A549 (cell line): ENCODE measurements around the gene ST8SIA1. TPM values are rescaled to one million over a fixed set of nuclear protein-coding genes. Genes with fewer than 3 reads are reported as not detected.

Source experiments
- ATAC-seq, 2 experiments: fragments of 200-7000 bp in 1 of 2; fragments of >200 bp in 1 of 2; cut with Nextera tagmentation in 1 of 2; cut with Tn5 transposase in 1 of 2; 3 replicates each; pipeline versions ENCODE4 v1.8.0 to v1.9.1; 2018 to 2020; ENCODE audit warnings: mild to moderate bottlenecking in 1 of 2, moderate library complexity in 1 of 2
- CTCF ChIA-PET: fragments of 300-600 bp; sonication (Branson Sonifier 250); formaldehyde crosslinking; extraction: SDS; loops from one replicate; lab custom pipeline; 2021; ENCODE audit warnings: antibody characterized with exemption, inconsistent platforms; lab: Yijun Ruan, JAX
- POLR2A ChIA-PET: fragments of 350-600 bp; formaldehyde crosslinking; extraction: SDS; loops from one replicate; lab custom pipeline; 2021; ENCODE audit warnings: antibody characterized with exemption, inconsistent platforms; lab: Yijun Ruan, JAX
- DNase-seq, 2 experiments: peaks; one replicate each; pipeline versions ENCODE4 v3.0.0 to v3.0.0-alpha.2; 2011 to 2016; ENCODE audit warnings: low read depth in 1 of 2, low spot score in 1 of 2
- FAIRE-seq: peaks from 2 replicates; lab custom pipeline; 2011; peaks lifted over from hg19 to GRCh38; lab: Jason Lieb, UNC
- H3K27ac ChIP-seq, 2 experiments: fragments of >200 bp; sonication (Bioruptor Twin); formaldehyde crosslinking; 3 replicates each; pipeline ENCODE4 v1.5.1; 2016 to 2017
- H3K4me1 ChIP-seq: fragments of >200 bp; sonication (Bioruptor Twin); formaldehyde crosslinking; 3 replicates; pipeline ENCODE4 v1.6.1; 2016
- H3K4me2 ChIP-seq: fragments of >200 bp; sonication (Bioruptor Twin); formaldehyde crosslinking; 3 replicates; pipeline ENCODE4 v1.6.1; 2016
- H3K4me3 ChIP-seq: fragments of >200 bp; sonication (Bioruptor Twin); formaldehyde crosslinking; 3 replicates; pipeline ENCODE4 v1.5.1; 2016
- H3K9me3 ChIP-seq: fragments of >200 bp; sonication (Bioruptor Twin); formaldehyde crosslinking; 3 replicates; pipeline ENCODE4 v1.6.1; 2016
- BHLHE40 ChIP-seq: IDR thresholded peaks from 2 replicates; pipeline ENCODE4 v1.6.1; 2012; ENCODE audit warnings: low read depth, low read length, inconsistent platforms
- CBX8 ChIP-seq: fragments of 200-600 bp; sonication (generic); IDR thresholded peaks from 2 replicates; pipeline ENCODE4 v1.6.1; 2016
- CEBPB ChIP-seq, 2 experiments: fragments of >200 bp in 1 of 2; sonication (Bioruptor Twin) in 1 of 2; formaldehyde crosslinking in 1 of 2; IDR thresholded peaks; 2 replicates each; pipeline ENCODE4 v1.6.1; 2012 to 2016
- EHF ChIP-seq: fragments of 250-450 bp; sonication (Bioruptor Pico); IDR thresholded peaks from 2 replicates; pipeline ENCODE4 v1.5.0; 2020; ENCODE audit warnings: mild to moderate bottlenecking
- EHMT2 ChIP-seq: fragments of 200-600 bp; sonication (generic); IDR thresholded peaks from 2 replicates; pipeline ENCODE4 v1.6.1; 2016; ENCODE audit warnings: antibody characterized with exemption, low read depth, mild to moderate bottlenecking, moderate library complexity
- EP300 ChIP-seq, 2 experiments: fragments of >200 bp; sonication (Bioruptor Twin); formaldehyde crosslinking; IDR thresholded peaks; 2 replicates in 1 of 2; 3 replicates in 1 of 2; pipeline ENCODE4 v1.6.1; 2016 to 2017
- FOSL2 ChIP-seq, 2 experiments: fragments of 450-650 bp in 1 of 2; fragments of >200 bp in 1 of 2; sonication (Bioruptor Twin) in 1 of 2; formaldehyde crosslinking; IDR thresholded peaks; 2 replicates each; pipeline versions ENCODE4 v1.5.0 to v1.6.1; 2016 to 2020; ENCODE audit warnings: mild to moderate bottlenecking in 1 of 2, moderate library complexity in 1 of 2
- FOXS1 ChIP-seq: fragments of 250-450 bp; sonication (Bioruptor Pico); IDR thresholded peaks from 2 replicates; pipeline ENCODE4 v1.5.0; 2020; ENCODE audit warnings: mild to moderate bottlenecking, moderate library complexity
- HDAC2 ChIP-seq: fragments of 200-600 bp; sonication (generic); IDR thresholded peaks from 2 replicates; pipeline ENCODE4 v1.6.1; 2016
- HES2 ChIP-seq: fragments of >200 bp; sonication (Bioruptor Twin); formaldehyde crosslinking; IDR thresholded peaks from 2 replicates; pipeline ENCODE4 v1.6.1; 2016
- HOXA7 ChIP-seq: fragments of 250-450 bp; sonication (Bioruptor Pico); IDR thresholded peaks from 2 replicates; pipeline ENCODE4 v1.5.0; 2020; ENCODE audit warnings: mild to moderate bottlenecking, moderate library complexity
- JUN ChIP-seq, 2 experiments: fragments of >200 bp; sonication (Bioruptor Twin); formaldehyde crosslinking; IDR thresholded peaks; 2 replicates in 1 of 2; 3 replicates in 1 of 2; pipeline ENCODE4 v1.6.1; 2016 to 2017
- KDM5A ChIP-seq: fragments of 200-600 bp; sonication (generic); IDR thresholded peaks from 2 replicates; pipeline ENCODE4 v1.6.1; 2016; ENCODE audit warnings: antibody characterized with exemption, mild to moderate bottlenecking
- MYC ChIP-seq: IDR thresholded peaks from 2 replicates; pipeline ENCODE4 v1.6.1; 2012; ENCODE audit warnings: mild to moderate bottlenecking, inconsistent platforms, low read length, improper control_type of control experiment, borderline replicate concordance
- NPAS2 ChIP-seq: fragments of 250-450 bp; sonication (Bioruptor Pico); IDR thresholded peaks from 2 replicates; pipeline ENCODE4 v1.8.0; 2022; ENCODE audit warnings: mild to moderate bottlenecking, moderate library complexity, borderline replicate concordance
- POLR2AphosphoS2 ChIP-seq: conservative IDR thresholded peaks from 2 replicates; pipeline ENCODE4 v1.6.1; 2012; ENCODE audit warnings: low read length, improper control_type of control experiment, inconsistent platforms
- RCOR1 ChIP-seq: fragments of 150-350 bp; IDR thresholded peaks from 2 replicates; pipeline ENCODE4 v1.6.1; 2014; ENCODE audit warnings: antibody characterized with exemption, low read length, low read depth
- RFX5 ChIP-seq: fragments of 450-650 bp; IDR thresholded peaks from 2 replicates; pipeline ENCODE4 v1.7.1; 2014; ENCODE audit warnings: antibody characterized with exemption, mild to moderate bottlenecking, moderate library complexity
- TFCP2L1 ChIP-seq: fragments of 250-450 bp; sonication (Bioruptor Pico); IDR thresholded peaks from 2 replicates; pipeline ENCODE4 v1.5.0; 2021; ENCODE audit warnings: mild to moderate bottlenecking
- TP53 ChIP-seq: fragments of 250-450 bp; sonication (Bioruptor Pico); IDR thresholded peaks from 2 replicates; pipeline ENCODE4 v1.5.0; 2021; ENCODE audit warnings: mild to moderate bottlenecking, moderate library complexity
- ZFP36 ChIP-seq: fragments of 450-650 bp; IDR thresholded peaks from 2 replicates; pipeline ENCODE4 v1.6.1; 2014; ENCODE audit warnings: borderline replicate concordance; ENCODE audit not compliant: partially characterized antibody
- WGBS: methylation state at CpG from one replicate; pipeline ENCODE4 v1.1.6; 2017; ENCODE audit errors: missing lambda C conversion rate; 5-methylcytosine and 5-hydroxymethylcytosine counted together
- polyA plus RNA-seq, 4 experiments: library from polyadenylated mRNA; depleted of rRNA in 3 of 4; stranded (reverse); fragments of >200 nt; fragmentation: RNase III in 1 of 4; extraction: RNeasy Plus Mini Kit Qiagen cat#74134 plus additional on column Dnase treatment in 1 of 4; gene quantifications; 2 replicates in 3 of 4; 3 replicates in 1 of 4; pipeline ENCODE4 v1.2.3, GENCODE V29; 2011 to 2017
- TF ChIP-seq, protein P1 (sequence below): fragments of >200 bp; sonication (Bioruptor Twin); formaldehyde crosslinking; IDR thresholded peaks from 3 replicates; pipeline ENCODE4 v1.5.1; 2016
- TF ChIP-seq, protein P2 (sequence below): fragments of 200-600 bp; sonication (generic); IDR thresholded peaks from 2 replicates; pipeline ENCODE4 v1.6.1; 2016; ENCODE audit warnings: antibody characterized with exemption, mild to moderate bottlenecking, moderate library complexity
- TF ChIP-seq, protein P3 (sequence below): IDR thresholded peaks from 2 replicates; pipeline ENCODE4 v1.6.1; 2012

Gene ST8SIA1
- polyA plus RNA-seq, 2 of the 4 experiments (the other 2 are of a cell fraction) = 0.41 to 1.1 TPM

GRCh38 chr12:22255097-22255496, 79.4 kb downstream of the ST8SIA1 start (continued):
- TF ChIP-seq, protein P1, sequence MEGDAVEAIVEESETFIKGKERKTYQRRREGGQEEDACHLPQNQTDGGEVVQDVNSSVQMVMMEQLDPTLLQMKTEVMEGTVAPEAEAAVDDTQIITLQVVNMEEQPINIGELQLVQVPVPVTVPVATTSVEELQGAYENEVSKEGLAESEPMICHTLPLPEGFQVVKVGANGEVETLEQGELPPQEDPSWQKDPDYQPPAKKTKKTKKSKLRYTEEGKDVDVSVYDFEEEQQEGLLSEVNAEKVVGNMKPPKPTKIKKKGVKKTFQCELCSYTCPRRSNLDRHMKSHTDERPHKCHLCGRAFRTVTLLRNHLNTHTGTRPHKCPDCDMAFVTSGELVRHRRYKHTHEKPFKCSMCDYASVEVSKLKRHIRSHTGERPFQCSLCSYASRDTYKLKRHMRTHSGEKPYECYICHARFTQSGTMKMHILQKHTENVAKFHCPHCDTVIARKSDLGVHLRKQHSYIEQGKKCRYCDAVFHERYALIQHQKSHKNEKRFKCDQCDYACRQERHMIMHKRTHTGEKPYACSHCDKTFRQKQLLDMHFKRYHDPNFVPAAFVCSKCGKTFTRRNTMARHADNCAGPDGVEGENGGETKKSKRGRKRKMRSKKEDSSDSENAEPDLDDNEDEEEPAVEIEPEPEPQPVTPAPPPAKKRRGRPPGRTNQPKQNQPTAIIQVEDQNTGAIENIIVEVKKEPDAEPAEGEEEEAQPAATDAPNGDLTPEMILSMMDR = no peak
- TF ChIP-seq EHMT2 (no peak), FOXS1 (CRISPR knock-in tag) (no peak)

DNA sequence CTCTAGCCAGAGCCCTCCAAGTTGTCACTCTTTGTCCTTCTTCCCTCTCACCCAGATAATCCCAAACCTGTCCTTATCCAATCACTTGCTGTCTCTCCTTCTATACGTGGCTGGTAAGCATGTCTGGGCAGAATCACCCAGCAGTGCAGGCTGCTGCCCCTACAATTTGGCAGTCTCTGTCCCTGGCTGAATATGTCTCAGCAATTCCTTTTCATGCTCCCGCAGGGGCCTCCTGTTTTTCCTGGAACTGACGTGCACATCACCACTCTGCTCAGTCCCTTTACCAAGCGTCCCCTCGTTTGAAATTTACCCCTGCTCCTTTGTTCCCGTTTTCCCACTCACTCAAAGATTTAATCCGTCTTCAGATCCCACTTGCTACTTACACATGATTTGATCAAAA, 80.0 kb downstream of the ST8SIA1 start:
- H3K4me2 ChIP-seq = no peak overlapping the region
- no peak overlapping the region for H3K27ac ChIP-seq
- FAIRE-seq = no peak
- no peak for DNase-seq
- 35% methylated on average over 7 of the region's 7 CpGs for WGBS
- H3K9me3 ChIP-seq = no peaks in the 10 kb centered on the region
- POLR2A ChIA-PET = no interaction called here
- ATAC-seq = no peak
- H3K4me3 ChIP-seq = no peak overlapping the region
- H3K4me1 ChIP-seq = no peaks in the 10 kb centered on the region
- TF ChIP-seq EP300 (IDR thresholded peaks at IDR 0.05) = no peak
- TF ChIP-seq KDM5A = no peak
- TF ChIP-seq, protein P2, sequence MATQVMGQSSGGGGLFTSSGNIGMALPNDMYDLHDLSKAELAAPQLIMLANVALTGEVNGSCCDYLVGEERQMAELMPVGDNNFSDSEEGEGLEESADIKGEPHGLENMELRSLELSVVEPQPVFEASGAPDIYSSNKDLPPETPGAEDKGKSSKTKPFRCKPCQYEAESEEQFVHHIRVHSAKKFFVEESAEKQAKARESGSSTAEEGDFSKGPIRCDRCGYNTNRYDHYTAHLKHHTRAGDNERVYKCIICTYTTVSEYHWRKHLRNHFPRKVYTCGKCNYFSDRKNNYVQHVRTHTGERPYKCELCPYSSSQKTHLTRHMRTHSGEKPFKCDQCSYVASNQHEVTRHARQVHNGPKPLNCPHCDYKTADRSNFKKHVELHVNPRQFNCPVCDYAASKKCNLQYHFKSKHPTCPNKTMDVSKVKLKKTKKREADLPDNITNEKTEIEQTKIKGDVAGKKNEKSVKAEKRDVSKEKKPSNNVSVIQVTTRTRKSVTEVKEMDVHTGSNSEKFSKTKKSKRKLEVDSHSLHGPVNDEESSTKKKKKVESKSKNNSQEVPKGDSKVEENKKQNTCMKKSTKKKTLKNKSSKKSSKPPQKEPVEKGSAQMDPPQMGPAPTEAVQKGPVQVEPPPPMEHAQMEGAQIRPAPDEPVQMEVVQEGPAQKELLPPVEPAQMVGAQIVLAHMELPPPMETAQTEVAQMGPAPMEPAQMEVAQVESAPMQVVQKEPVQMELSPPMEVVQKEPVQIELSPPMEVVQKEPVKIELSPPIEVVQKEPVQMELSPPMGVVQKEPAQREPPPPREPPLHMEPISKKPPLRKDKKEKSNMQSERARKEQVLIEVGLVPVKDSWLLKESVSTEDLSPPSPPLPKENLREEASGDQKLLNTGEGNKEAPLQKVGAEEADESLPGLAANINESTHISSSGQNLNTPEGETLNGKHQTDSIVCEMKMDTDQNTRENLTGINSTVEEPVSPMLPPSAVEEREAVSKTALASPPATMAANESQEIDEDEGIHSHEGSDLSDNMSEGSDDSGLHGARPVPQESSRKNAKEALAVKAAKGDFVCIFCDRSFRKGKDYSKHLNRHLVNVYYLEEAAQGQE = no peak
- TF ChIP-seq HES2 = no peak
- no peak for TF ChIP-seq JUN (IDR thresholded peaks at IDR 0.05)
- CTCF ChIA-PET = no interaction called here

DNA sequence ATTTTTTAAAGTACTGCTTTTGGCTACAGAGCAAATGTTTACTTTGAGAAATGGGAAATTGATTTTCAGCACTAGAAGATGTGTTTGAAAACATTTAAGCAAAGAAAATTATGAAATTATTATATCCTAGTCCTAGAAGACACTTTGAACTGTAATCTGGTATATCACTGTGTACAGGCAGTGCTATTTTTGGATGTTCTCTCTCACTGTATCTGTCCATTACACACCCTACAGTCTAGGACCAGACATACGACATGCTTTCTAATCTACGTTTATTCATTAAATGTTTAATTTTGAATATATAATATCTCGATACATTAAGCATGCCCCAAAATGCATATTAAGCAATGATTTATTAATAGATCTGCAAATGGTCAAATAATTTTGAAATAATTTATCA, 82.5 kb downstream of the ST8SIA1 start:
- no peak overlapping the region for H3K4me2 ChIP-seq
- ATAC-seq (no peak), FAIRE-seq (no peak), DNase-seq (no peak)
- H3K27ac ChIP-seq = no peak overlapping the region
- no peaks in the 10 kb centered on the region for H3K9me3 ChIP-seq
- ChIA-PET CTCF (no interaction called here), POLR2A (no interaction called here)
- TF ChIP-seq RFX5 (no peak), ZFP36 (no peak), NPAS2 (CRISPR knock-in tag) (no peak), JUN (IDR thresholded peaks at IDR 0.05) (no peak), POLR2AphosphoS2 (no peak), TFCP2L1 (CRISPR knock-in tag) (no peak), BHLHE40 (no peak)
- no peaks in the 10 kb centered on the region for H3K4me1 ChIP-seq
- WGBS = 66% methylated on average over 3 of the region's 3 CpGs
- no peak overlapping the region for H3K4me3 ChIP-seq

GRCh38 chr12:22250762-22251161, 83.7 kb downstream of the ST8SIA1 start:
- ChIA-PET CTCF (no interaction called here), POLR2A (no interaction called here)
- Histone ChIP-seq H3K4me3 (no peak overlapping the region), H3K27ac (no peak overlapping the region), H3K4me2 (no peak overlapping the region), H3K4me1 (no peaks in the 10 kb centered on the region), H3K9me3 (no peaks in the 10 kb centered on the region)
- DNase-seq = no peak
- ATAC-seq = no peak
- FAIRE-seq = no peak
- WGBS = 41% methylated on average over 2 of the region's 2 CpGs
- no peak for TF ChIP-seq EHF (CRISPR knock-in tag)
- TF ChIP-seq BHLHE40 = no peak
- TF ChIP-seq TP53 (CRISPR knock-in tag) = no peak
- TF ChIP-seq, protein P3, sequence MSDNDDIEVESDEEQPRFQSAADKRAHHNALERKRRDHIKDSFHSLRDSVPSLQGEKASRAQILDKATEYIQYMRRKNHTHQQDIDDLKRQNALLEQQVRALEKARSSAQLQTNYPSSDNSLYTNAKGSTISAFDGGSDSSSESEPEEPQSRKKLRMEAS = no peak
- no peak for TF ChIP-seq FOSL2 (IDR thresholded peaks at IDR 0.05)
- no peak for TF ChIP-seq FOSL2 (CRISPR knock-in tag; IDR thresholded peaks at IDR 0.05)
- TF ChIP-seq POLR2AphosphoS2 = no peak
- TF ChIP-seq HDAC2 = no peak
- no peak for TF ChIP-seq RCOR1
- TF ChIP-seq FOXS1 (CRISPR knock-in tag) = no peak
- TF ChIP-seq, protein P1 = no peak
- TF ChIP-seq CEBPB (IDR thresholded peaks at IDR 0.05) = no peak
- no peak for TF ChIP-seq MYC
- no peak for TF ChIP-seq HOXA7 (CRISPR knock-in tag)
- TF ChIP-seq CBX8 = no peak
